Right renal cortex interstitium (tissue), 3 donors: Measurements from ENCODE around the gene STAM. TPM values are rescaled to one million over a fixed set of nuclear protein-coding genes. Genes with fewer than 3 reads are reported as not detected.

Experiments
- DNase-seq, 3 donors: peaks; one replicate each; pipeline ENCODE4 v3.0.0-alpha.2; 2013; ENCODE audit warnings: low read depth in 3 of 3, low spot score in 2 of 3
- polyA plus RNA-seq, 3 donors: library from polyadenylated mRNA; unstranded; fragments of 120-200 nt; gene quantifications; one replicate each; pipeline ENCODE4 v1.2.1, GENCODE V29; 2013; ENCODE audit not compliant: insufficient read length in 3 of 3

The STAM gene
- polyA plus RNA-seq, 3 donors = 30.0 to 34.7 (median 32.3) TPM

DNA sequence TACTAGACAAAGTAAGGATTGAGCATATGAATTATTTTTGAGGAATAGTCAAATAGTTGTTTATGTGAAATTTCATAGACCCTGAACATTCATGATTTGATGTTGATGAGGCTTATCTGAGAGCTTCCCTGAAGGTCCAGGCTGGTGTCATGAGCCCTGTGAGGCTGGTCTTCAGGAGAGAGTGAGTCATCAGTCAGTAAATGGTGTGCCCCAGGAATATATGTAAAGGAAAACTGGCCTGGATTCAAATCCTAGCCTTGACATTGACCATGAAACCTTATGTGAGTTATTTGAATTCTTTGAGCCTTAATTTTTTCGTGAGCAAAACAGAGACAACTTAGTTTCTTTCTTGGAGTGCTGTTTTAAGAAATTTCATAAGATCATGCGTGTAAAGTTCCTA lies 114.2 kb downstream of the STAM start:
- DNase-seq = no peak

GRCh38 chr10:17758896-17759295 lies 114.9 kb downstream of the STAM start:
- no peak for DNase-seq

- no peak for DNase-seq
Measured at GRCh38 chr10:17764142-17764541, 120.2 kb downstream of the STAM start.

DNA sequence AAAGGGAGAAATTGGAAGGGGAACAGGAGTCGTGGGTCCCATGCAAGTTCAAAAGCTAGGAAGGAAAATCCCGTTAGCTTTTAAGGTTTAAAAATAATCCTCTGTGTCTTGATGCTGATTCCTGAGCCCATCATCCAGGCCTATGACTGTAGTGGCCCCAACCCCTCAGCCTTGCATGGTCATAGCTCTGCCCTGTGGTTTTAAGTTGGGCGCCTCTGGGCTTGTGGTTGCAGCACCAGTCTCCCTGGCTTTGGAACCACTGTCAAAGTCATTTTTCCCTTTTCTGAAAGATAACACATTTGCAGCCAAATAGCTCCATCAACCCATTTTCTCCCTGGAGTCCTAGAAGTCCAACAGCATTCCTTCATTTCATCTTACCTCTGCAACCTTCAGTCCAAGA lies 121.7 kb downstream of the STAM start:
- no peak for DNase-seq

Other genes with a start within 250 kb of the STAM start
- gene ST8SIA6, start 189.6 kb upstream of the STAM start, polyA plus RNA-seq = 1 to 10 TPM; 1.1 to 2.4 (median 1.3) TPM
- 10 to 100 TPM; 11.2 to 16.3 (median 13.4) TPM for gene HACD1, start 26.8 kb upstream of the STAM start, polyA plus RNA-seq
- under 1 TPM; 0.19 to 0.26 (median 0.25) TPM for gene TMEM236, start 108.0 kb downstream of the STAM start, polyA plus RNA-seq
- 10 to 100 TPM in 2 of 3 donors, 1 to 10 TPM in 1; 9.9 to 11.6 (median 11.3) TPM for gene MRC1, start 165.2 kb downstream of the STAM start, polyA plus RNA-seq